Loucy (cell line): Measurements from ENCODE around the gene YTHDC2.

ENCODE experiments used
- H2AFZ ChIP-seq: fragments of 200-600 bp; sonication (generic); 2 replicates; pipeline ENCODE4 v1.6.0; 2016; ENCODE audit warnings: antibody characterized with exemption, mild to moderate bottlenecking, low read length, moderate library complexity
- H3F3A ChIP-seq: fragments of 200-600 bp; 2 replicates; pipeline ENCODE4 v1.6.0; 2016; ENCODE audit warnings: antibody characterized with exemption, low read depth, mild to moderate bottlenecking
- H3K27me3 ChIP-seq: fragments of 200-600 bp; sonication (generic); 2 replicates; pipeline ENCODE4 v1.6.1; 2014; ENCODE audit warnings: low read length, mild to moderate bottlenecking; ENCODE audit not compliant: insufficient read depth, poor library complexity, severe bottlenecking
- H3K36me3 ChIP-seq: fragments of 200-600 bp; sonication (generic); 2 replicates; pipeline ENCODE4 v1.6.1; 2016; ENCODE audit warnings: low read length; ENCODE audit not compliant: insufficient read depth
- H3K4me1 ChIP-seq: fragments of 200-600 bp; sonication (generic); 2 replicates; pipeline ENCODE4 v1.5.1; 2014; ENCODE audit warnings: low read length, mild to moderate bottlenecking; ENCODE audit not compliant: insufficient read depth, poor library complexity, severe bottlenecking
- H3K4me2 ChIP-seq: fragments of 200-600 bp; sonication (generic); 2 replicates; pipeline ENCODE4 v1.6.0; 2014; ENCODE audit warnings: antibody characterized with exemption, low read length, low read depth, mild to moderate bottlenecking; ENCODE audit not compliant: poor library complexity, severe bottlenecking
- H3K4me3 ChIP-seq: fragments of 200-600 bp; sonication (generic); 2 replicates; pipeline ENCODE4 v1.5.1; 2014; ENCODE audit warnings: low read length, mild to moderate bottlenecking, mixed read lengths; ENCODE audit not compliant: poor library complexity, severe bottlenecking
- H3K79me2 ChIP-seq: fragments of 200-600 bp; sonication (generic); 2 replicates; pipeline ENCODE4 v1.6.1; 2014; ENCODE audit warnings: low read length; ENCODE audit not compliant: insufficient read depth
- H3K9ac ChIP-seq: fragments of 200-600 bp; sonication (generic); 2 replicates; pipeline ENCODE4 v1.6.0; 2014; ENCODE audit warnings: mild to moderate bottlenecking, low read depth, low read length, moderate library complexity; ENCODE audit not compliant: poor library complexity, severe bottlenecking
- H3K9me2 ChIP-seq: fragments of 200-600 bp; sonication (generic); replicated peaks from 2 replicates; pipeline ENCODE4 v1.6.1; 2016; ENCODE audit warnings: low read depth, low read length, mixed read lengths
- H3K9me3 ChIP-seq: fragments of 200-600 bp; sonication (generic); 2 replicates; pipeline ENCODE4 v1.6.1; 2014; ENCODE audit warnings: mild to moderate bottlenecking, antibody characterized with exemption, low read length, low read depth; ENCODE audit not compliant: insufficient read depth
- H4K20me1 ChIP-seq: fragments of 200-600 bp; sonication (generic); 2 replicates; pipeline ENCODE4 v1.6.0; 2014; ENCODE audit warnings: antibody characterized with exemption, low read length, mild to moderate bottlenecking; ENCODE audit not compliant: insufficient read depth, poor library complexity, severe bottlenecking
- EZH2phosphoT487 ChIP-seq: fragments of 200-600 bp; IDR thresholded peaks from 2 replicates; pipeline ENCODE4 v1.6.1; 2018; ENCODE audit warnings: antibody characterized with exemption, mild to moderate bottlenecking, moderate library complexity, borderline replicate concordance
- TF ChIP-seq, protein P1 (sequence below): fragments of 200-600 bp; sonication (generic); conservative IDR thresholded peaks from 2 replicates; pipeline ENCODE4 v1.5.1; 2014; ENCODE audit warnings: mild to moderate bottlenecking, antibody characterized with exemption, low read length

YTHDC2 gene

DNA sequence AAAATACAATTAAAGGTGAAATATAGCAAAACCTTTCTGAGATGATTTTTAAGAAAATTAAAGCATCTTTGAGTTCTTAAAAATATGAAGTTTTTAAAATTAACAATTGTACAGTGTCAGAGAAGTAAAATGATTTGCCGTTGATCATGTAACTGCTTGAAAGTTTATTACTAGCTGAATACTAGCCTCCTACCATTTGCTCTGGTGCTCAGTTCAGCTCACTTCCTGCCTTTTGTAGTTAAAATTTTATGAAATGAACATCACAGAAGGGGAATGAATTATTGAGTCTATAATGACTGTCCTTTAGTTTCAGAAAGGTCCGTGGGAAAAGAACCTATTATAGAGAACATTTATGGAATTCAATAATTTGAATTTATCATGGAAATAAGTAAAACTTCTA, 9.7 kb downstream of the YTHDC2 start:
- Histone ChIP-seq H3K4me2 (peak overlapping the region; percentile 88), H3F3A (no peaks in the 10 kb centered on the region), H4K20me1 (no peaks in the 10 kb centered on the region), H3K36me3 (no peaks in the 10 kb centered on the region), H3K27me3 (no peaks in the 10 kb centered on the region), H3K79me2 (peaks cover 49% of the 10 kb centered on the region), H3K4me3 (peak overlapping the region; percentile 69), H3K9me3 (no peaks in the 10 kb centered on the region), H3K4me1 (peaks cover 43% of the 10 kb centered on the region), H2AFZ (peak overlapping the region; percentile 30; the same call in 1 of the 2 replicates), H3K9me2 (no peaks in the 10 kb centered on the region), H3K9ac (peak overlapping the region; percentile 71)
- no peak for TF ChIP-seq EZH2phosphoT487
- TF ChIP-seq, protein P1, sequence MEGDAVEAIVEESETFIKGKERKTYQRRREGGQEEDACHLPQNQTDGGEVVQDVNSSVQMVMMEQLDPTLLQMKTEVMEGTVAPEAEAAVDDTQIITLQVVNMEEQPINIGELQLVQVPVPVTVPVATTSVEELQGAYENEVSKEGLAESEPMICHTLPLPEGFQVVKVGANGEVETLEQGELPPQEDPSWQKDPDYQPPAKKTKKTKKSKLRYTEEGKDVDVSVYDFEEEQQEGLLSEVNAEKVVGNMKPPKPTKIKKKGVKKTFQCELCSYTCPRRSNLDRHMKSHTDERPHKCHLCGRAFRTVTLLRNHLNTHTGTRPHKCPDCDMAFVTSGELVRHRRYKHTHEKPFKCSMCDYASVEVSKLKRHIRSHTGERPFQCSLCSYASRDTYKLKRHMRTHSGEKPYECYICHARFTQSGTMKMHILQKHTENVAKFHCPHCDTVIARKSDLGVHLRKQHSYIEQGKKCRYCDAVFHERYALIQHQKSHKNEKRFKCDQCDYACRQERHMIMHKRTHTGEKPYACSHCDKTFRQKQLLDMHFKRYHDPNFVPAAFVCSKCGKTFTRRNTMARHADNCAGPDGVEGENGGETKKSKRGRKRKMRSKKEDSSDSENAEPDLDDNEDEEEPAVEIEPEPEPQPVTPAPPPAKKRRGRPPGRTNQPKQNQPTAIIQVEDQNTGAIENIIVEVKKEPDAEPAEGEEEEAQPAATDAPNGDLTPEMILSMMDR = no peak

DNA sequence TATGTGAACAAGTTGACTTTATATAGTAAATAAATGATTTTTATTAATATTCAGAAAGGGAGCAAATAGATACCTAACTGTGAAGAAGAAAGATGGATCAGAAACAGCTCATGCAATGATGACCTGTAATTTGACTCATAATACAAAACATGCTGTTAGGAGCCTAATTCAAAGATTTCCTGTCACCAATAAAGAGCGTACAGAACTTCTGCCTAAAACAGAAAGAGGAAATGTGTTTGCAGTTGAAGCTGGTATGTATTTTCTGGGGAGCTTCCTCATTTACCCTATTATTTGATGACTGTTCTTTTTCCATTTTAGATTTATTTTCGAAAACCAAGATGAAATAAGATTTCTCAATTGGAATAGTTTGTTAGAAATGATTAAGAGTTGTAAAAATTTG, 11.4 kb downstream of the YTHDC2 start:
- TF ChIP-seq EZH2phosphoT487 = no peak
- TF ChIP-seq, protein P1 = no peak
- H3K9ac ChIP-seq = peak overlapping the region; percentile 71
- no peaks in the 10 kb centered on the region for H3K27me3 ChIP-seq
- H3K4me3 ChIP-seq = peak overlapping the region; percentile 67
- H3K4me1 ChIP-seq = peaks cover 42% of the 10 kb centered on the region
- H3F3A ChIP-seq = no peaks in the 10 kb centered on the region
- peak overlapping the region; percentile 88 for H3K4me2 ChIP-seq
- H3K9me3 ChIP-seq = no peaks in the 10 kb centered on the region
- H3K79me2 ChIP-seq = peaks cover 45% of the 10 kb centered on the region
- H3K36me3 ChIP-seq = no peaks in the 10 kb centered on the region
- H4K20me1 ChIP-seq = no peaks in the 10 kb centered on the region
- no peaks in the 10 kb centered on the region for H3K9me2 ChIP-seq
- H2AFZ ChIP-seq = no peak overlapping the region; the same call in 1 of the 2 replicates

DNA sequence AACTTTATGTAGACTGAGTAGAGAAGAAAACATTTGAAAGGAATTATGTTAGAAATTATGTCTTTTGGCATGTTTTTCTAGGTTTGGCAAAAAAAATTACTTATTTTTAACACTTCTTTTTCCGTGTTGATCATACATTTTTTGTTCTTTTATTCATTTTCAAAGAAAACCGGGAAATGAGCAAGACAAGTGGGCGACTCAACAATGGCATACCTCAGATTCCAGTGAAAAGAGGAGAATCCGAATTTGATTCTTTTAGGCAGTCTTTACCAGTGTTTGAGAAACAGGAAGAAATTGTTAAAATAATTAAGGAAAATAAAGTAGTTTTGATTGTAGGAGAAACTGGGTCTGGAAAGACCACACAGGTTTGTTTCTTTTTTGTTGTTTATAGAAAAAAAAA, 12.9 kb downstream of the YTHDC2 start:
- no peak overlapping the region for H3K4me3 ChIP-seq
- H3K9me2 ChIP-seq = no peaks in the 10 kb centered on the region
- H3K4me2 ChIP-seq = peak overlapping the region; percentile 88
- H3F3A ChIP-seq = no peaks in the 10 kb centered on the region
- TF ChIP-seq, protein P1 = no peak
- no peak for TF ChIP-seq EZH2phosphoT487
- peaks cover 36% of the 10 kb centered on the region for H3K4me1 ChIP-seq
- no peaks in the 10 kb centered on the region for H3K27me3 ChIP-seq
- 0 out of 2 replicates have a peak, but pooled peaks cover 4% of the 10 kb centered on the region for H3K9me3 ChIP-seq
- H3K79me2 ChIP-seq = peaks cover 37% of the 10 kb centered on the region
- H2AFZ ChIP-seq = no peak overlapping the region
- H3K9ac ChIP-seq = no peak overlapping the region
- H3K36me3 ChIP-seq = peaks cover 7% of the 10 kb centered on the region; the same call in 1 of the 2 replicates
- no peaks in the 10 kb centered on the region for H4K20me1 ChIP-seq
